HG03460 (cell line): Measurements from ENCODE around the gene ZDHHC11.
"Not testable (repeated sequence)": the region's sequence is repeated elsewhere in the genome, so short reads cannot be mapped to it uniquely, and the experiment has no call there.

Experiments
- ATAC-seq: cut with Tn5 transposase; IDR thresholded peaks from one replicate; pipeline ENCODE4 v1.9.1; 2021; ENCODE audit not compliant: unreplicated experiment

Gene ZDHHC11

GRCh38 chr5:750226-750625, 100.6 kb downstream of the ZDHHC11 start:
- not testable (repeated sequence) for ATAC-seq

- ATAC-seq = no peak
Observed at GRCh38 chr5:749101-749670, 101.6 kb downstream of the ZDHHC11 start.

DNA sequence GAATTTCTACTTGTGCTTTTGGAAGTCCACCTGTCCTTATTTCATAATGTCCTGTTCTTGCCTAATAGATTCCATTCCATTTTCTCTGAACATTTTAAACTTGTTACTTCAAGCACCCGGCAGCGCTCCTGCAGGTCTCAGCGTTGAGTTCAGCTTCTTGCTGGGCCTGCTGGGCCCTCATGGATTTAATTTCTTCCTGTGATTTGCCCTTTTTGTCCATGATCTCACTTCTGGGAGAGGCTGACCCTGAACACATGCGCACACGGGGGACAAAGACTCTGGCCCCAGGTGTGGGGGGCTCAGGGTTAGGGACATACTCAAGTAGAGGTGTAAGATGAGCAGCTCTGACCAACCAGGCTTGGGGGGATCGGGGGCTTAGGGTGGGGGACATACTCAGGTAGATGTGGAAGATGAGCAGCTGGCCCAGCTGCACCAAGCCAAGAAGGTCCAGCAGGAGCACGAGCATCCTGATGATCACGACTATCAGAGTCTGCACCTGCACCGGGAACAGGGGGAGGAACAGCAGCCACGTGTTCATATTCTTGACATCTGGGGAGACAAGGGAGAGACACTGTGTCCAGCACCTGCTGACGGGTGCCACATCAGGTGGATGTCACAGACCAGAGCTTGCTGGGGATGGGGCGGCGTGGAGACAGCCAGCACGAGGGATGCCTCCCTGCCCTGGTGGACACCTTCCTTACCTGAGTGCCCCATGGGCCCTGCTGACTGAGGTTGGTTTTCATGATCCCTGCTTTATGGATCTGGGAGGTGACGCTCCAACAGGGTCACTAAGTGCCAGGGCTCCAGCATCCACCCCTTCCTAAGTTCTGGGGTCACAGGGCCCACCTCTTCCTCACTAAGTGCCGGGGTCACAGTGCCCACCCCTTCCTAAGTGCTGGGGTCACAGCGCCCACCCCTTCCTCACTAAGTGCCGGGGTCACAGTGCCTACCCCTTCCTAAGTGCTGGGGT, 102.5 kb downstream of the ZDHHC11 start:
- ATAC-seq = not testable (repeated sequence)

GRCh38 chr5:747303-747844, 103.4 kb downstream of the ZDHHC11 start:
- ATAC-seq = not testable (repeated sequence)

- no peak for ATAC-seq
Observed at GRCh38 chr5:746258-746761, 104.5 kb downstream of the ZDHHC11 start.
